Uterus (tissue), 4 donors: ENCODE measurements around the gene STARD5. TPM values are rescaled to one million over a fixed set of nuclear protein-coding genes. Genes with fewer than 3 reads are reported as not detected.

Experiments used
- DNase-seq, 2 donors: peaks; one replicate each; pipeline ENCODE4 v3.0.0-alpha.2; 2019 to 2020
- H3K27ac ChIP-seq, 2 donors: fragments of 200-600 bp; sonication (generic); 1 replicate in 1 of 2; 2 replicates in 1 of 2; pipeline ENCODE4 v1.5.1; 2016 to 2018
- H3K27me3 ChIP-seq, 2 donors: fragments of 200-600 bp; sonication (generic); one replicate each; pipeline ENCODE4 v1.5.1; 2018 to 2019; ENCODE audit warnings: control low read depth in 1 of 2
- H3K36me3 ChIP-seq, 2 donors: fragments of 200-600 bp; sonication (generic); one replicate each; pipeline ENCODE4 v1.5.1; 2019; ENCODE audit warnings: control low read depth in 1 of 2
- H3K4me1 ChIP-seq, 2 donors: fragments of 200-600 bp; sonication (generic); one replicate each; pipeline ENCODE4 v1.5.1; 2018 to 2019; ENCODE audit warnings: control low read depth in 1 of 2
- H3K4me3 ChIP-seq, 2 donors: fragments of 200-600 bp; sonication (generic); 1 replicate in 1 of 2; 2 replicates in 1 of 2; pipeline ENCODE4 v1.5.1; 2018 to 2019; ENCODE audit warnings: mild to moderate bottlenecking in 1 of 2
- H3K9me3 ChIP-seq, 2 donors: fragments of 200-600 bp; sonication (generic); one replicate each; pipeline ENCODE4 v1.5.1; 2019; ENCODE audit warnings: control low read depth in 1 of 2
- POLR2A ChIP-seq, 2 donors: fragments of 450-650 bp; IDR thresholded peaks; one replicate each; pipeline ENCODE4 v1.6.1; 2016; ENCODE audit warnings: antibody characterized with exemption in 2 of 2, mild to moderate bottlenecking in 1 of 2, moderate library complexity in 1 of 2
- intact Hi-C: fragments of 100-400 bp; cut with DNase I; formaldehyde crosslinking; loops from one replicate; pipeline ENCODE4 v1.15.1; 2023; ENCODE audit warnings: low total_unique reads
- total RNA-seq, 4 donors: library from RNA; depleted of rRNA in 3 of 4; stranded (reverse); fragments of >200 nt in 3 of 4; gene quantifications; one replicate each; pipeline versions ENCODE4 v1.1.0 to v1.2.4, GENCODE V29; 2014 to 2023
- TF ChIP-seq, protein P1 (sequence below), 4 experiments: fragments of 200-600 bp in 2 of 4; fragments of 450-650 bp in 2 of 4; sonication (generic) in 2 of 4; IDR thresholded peaks; one replicate each; pipeline ENCODE4 v1.5.1; 2016 to 2019; ENCODE audit warnings: antibody characterized with exemption in 4 of 4, mild to moderate bottlenecking in 2 of 4, moderate library complexity in 1 of 4
- donor health status: DM: yes; HTN: yes; CAD: no.

The STARD5 gene
- total RNA-seq, 4 donors from 2014 or later, result 8.5 to 20.6 (median 19.7) TPM

DNA sequence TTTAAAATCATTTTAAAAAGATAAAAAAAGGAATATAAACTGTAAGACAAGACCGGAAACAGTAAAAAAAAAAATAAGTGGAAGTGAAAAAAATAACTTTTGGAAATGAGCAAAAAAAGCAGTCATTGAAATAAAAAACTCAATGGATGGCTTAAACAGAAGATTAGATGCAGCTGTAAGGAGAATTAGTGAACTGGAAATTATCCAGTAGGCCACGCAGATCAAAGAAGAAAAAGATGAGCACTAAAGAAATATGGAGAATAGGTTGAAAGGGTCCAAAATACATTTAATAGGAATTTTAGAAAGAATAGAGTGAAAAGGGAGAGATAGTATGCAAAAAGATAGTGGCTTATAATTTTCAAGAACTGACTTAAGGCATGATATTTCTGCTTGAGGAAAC is 47.0 kb downstream of the STARD5 start:
- H3K27me3 ChIP-seq, result no peaks in the 10 kb centered on the region
- H3K27ac ChIP-seq, result peak overlapping the region in 1 of 2 donors; percentile 7
- TF ChIP-seq POLR2A (IDR thresholded peaks at IDR 0.05), result no peak
- TF ChIP-seq, protein P1, sequence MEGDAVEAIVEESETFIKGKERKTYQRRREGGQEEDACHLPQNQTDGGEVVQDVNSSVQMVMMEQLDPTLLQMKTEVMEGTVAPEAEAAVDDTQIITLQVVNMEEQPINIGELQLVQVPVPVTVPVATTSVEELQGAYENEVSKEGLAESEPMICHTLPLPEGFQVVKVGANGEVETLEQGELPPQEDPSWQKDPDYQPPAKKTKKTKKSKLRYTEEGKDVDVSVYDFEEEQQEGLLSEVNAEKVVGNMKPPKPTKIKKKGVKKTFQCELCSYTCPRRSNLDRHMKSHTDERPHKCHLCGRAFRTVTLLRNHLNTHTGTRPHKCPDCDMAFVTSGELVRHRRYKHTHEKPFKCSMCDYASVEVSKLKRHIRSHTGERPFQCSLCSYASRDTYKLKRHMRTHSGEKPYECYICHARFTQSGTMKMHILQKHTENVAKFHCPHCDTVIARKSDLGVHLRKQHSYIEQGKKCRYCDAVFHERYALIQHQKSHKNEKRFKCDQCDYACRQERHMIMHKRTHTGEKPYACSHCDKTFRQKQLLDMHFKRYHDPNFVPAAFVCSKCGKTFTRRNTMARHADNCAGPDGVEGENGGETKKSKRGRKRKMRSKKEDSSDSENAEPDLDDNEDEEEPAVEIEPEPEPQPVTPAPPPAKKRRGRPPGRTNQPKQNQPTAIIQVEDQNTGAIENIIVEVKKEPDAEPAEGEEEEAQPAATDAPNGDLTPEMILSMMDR (IDR thresholded peaks at IDR 0.05), result no peak
- DNase-seq, result no peak
- no peak overlapping the region for H3K4me3 ChIP-seq
- peaks cover 0 to 4% of the 10 kb centered on the region in 2 donors for H3K4me1 ChIP-seq
- H3K9me3 ChIP-seq, result peaks cover 0 to 9% of the 10 kb centered on the region in 2 donors
- no peaks in the 10 kb centered on the region for H3K36me3 ChIP-seq
- intact Hi-C loops, result loop anchor here (5.0 kb wide), 1 partner anchor 125 kb away; no protein-coding TSS in a partner anchor

DNA sequence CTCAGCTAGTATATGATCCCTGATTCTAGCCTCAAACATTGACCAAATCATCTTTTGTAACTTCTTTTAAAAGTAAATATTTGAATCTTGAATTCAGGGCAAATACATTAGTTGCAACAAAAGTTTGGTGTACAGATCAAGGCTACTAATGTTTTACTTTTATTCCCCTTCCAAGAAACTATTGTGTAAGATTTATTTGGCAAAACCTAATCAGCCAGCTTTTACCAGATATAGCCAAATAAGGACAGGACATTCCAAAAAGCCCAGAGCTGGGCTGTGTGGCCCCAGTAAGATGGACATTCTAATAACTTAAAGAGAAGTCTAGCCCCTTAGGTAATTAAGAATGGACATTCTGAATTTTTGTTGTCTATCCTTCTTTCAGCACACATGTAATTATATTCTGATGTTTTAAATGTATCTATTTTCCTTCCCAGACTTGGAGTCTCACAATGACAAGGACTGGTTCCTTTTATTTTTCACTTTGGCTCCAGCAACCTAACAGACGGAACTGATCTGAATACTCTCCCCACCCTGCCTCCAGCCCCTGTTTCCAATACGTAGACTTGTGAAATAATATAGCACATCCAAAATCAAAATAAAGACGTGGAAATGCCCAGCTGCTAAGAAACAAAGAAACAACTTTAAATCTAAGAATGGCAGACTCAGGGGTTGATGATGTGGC is 48.1 kb downstream of the STARD5 start:
- Histone ChIP-seq H3K27ac (peak overlapping the region; percentile 79 to 83), H3K4me3 (no peak overlapping the region), H3K4me1 (peaks cover 0 to 4% of the 10 kb centered on the region in 2 donors), H3K36me3 (no peaks in the 10 kb centered on the region), H3K27me3 (no peaks in the 10 kb centered on the region), H3K9me3 (peaks cover 0 to 9% of the 10 kb centered on the region in 2 donors)
- intact Hi-C loops, result loop anchor here (5.0 kb wide), 1 partner anchor 126 kb away; no protein-coding TSS in a partner anchor
- DNase-seq, result no peak
- no peak for TF ChIP-seq POLR2A (IDR thresholded peaks at IDR 0.05)
- TF ChIP-seq, protein P1 (IDR thresholded peaks at IDR 0.05), result no peak

DNA sequence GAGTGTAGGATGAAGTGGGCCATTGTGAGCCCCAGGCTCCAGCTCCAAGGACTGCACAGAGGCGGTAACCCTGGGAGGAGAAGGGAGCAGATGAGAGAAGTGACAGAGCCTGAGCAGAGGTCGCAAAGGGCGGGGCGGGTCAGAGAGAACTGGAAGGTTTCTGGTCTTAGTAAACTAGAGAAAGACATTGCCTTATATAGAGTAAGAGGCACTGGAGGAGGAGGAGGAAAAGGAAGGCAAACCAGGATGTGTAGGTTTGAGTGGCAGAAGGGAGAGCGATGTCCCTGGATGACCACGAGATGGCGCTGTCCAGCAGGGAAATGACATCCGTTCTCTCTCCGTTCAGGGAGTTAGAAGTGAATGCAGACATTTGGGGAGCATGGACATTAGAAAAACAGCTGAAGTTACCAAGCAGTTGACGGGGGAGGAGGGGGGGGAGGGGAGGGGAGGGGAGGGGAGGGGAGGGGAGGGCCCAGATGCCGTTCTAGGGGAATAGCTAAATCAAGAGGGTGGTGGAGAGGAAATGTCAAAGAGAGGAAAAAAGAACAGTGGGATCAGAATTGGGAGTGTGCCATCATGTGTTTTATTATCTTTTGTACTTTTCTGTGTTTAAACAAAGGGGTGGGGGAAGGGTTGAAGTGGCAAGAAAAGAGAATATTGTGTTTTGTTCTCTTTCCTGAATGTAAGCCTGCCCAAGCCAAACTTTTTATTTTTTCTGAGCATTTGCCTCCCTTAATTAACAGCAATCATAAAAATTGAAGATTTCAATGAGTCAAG is 48.8 kb downstream of the STARD5 start:
- intact Hi-C loops, result loop anchor here (5.0 kb wide), 1 partner anchor 127 kb away; no protein-coding TSS in a partner anchor
- Histone ChIP-seq H3K27ac (peak overlapping the region; percentile 79 to 83), H3K27me3 (no peaks in the 10 kb centered on the region), H3K9me3 (peaks cover 0 to 9% of the 10 kb centered on the region in 2 donors), H3K4me1 (peaks cover 0 to 4% of the 10 kb centered on the region in 2 donors), H3K4me3 (no peak overlapping the region), H3K36me3 (no peaks in the 10 kb centered on the region)
- no peak for TF ChIP-seq POLR2A (IDR thresholded peaks at IDR 0.05)
- TF ChIP-seq, protein P1 (IDR thresholded peaks at IDR 0.05), result peak; percentile 81 to 89 (median 85)
- peak; percentile 81 to 83 for DNase-seq

DNA sequence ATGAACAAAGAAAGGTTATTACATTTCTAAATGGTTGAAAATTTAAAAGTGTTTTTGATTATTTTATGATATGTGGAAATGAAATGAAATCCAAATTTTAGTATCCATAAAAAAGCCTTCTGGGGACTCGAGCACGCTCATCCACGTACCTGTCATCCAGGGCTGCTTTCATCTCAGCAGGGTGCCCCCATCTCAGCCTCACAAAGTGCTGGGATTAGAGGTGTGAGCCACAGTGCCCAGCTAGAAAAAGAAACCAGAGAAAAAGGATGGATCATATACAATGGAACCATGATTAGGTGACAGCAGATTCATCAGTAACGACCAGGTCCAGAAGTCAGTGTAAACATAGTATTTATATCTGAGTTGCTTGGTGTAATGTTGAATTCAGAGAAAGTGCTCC is 49.7 kb downstream of the STARD5 start:
- Histone ChIP-seq H3K27me3 (no peaks in the 10 kb centered on the region), H3K36me3 (no peaks in the 10 kb centered on the region), H3K27ac (peak overlapping the region; percentile 79 to 83), H3K4me1 (peaks cover 0 to 4% of the 10 kb centered on the region in 2 donors), H3K9me3 (peaks cover 0 to 9% of the 10 kb centered on the region in 2 donors), H3K4me3 (no peak overlapping the region)
- intact Hi-C loops, result no loop called here
- DNase-seq, result no peak
- TF ChIP-seq, protein P1 (IDR thresholded peaks at IDR 0.05), result no peak
- TF ChIP-seq POLR2A (IDR thresholded peaks at IDR 0.05), result no peak

DNA sequence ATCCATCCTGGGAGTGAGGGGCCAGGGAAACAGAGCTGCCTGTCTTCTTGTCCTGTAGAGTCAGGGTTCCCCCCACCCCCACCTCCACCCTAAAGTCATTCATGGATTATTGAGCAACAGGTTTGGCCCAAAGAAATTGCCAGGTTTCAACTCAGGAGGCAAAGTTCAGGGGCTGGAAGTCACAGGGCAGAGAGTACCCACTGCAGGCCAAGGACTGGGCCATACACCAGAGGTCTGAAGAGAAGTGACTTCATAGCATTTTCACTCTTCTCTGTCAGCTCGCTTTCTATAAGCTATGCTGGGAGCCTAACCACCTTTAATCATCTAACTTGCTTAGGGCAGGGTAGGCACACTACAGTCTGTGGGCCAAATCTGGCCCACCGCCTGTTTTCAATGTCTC is 50.1 kb downstream of the STARD5 start:
- Histone ChIP-seq H3K36me3 (no peaks in the 10 kb centered on the region), H3K27ac (peak overlapping the region; percentile 79 to 83), H3K27me3 (no peaks in the 10 kb centered on the region), H3K4me3 (no peak overlapping the region), H3K9me3 (peaks cover 0 to 9% of the 10 kb centered on the region in 2 donors), H3K4me1 (peaks cover 0 to 4% of the 10 kb centered on the region in 2 donors)
- TF ChIP-seq POLR2A (IDR thresholded peaks at IDR 0.05), result no peak
- TF ChIP-seq, protein P1 (IDR thresholded peaks at IDR 0.05), result no peak
- DNase-seq, result no peak
- intact Hi-C loops, result no loop called here
